Testis (tissue), 3 donors: Measurements from ENCODE around the gene SMIM24. TPM values are rescaled to one million over a fixed set of nuclear protein-coding genes. Genes with fewer than 3 reads are reported as not detected.
"Not testable (repeated sequence)": the region's sequence is repeated elsewhere in the genome, so short reads cannot be mapped to it uniquely, and the experiment has no call there.

Source experiments
- DNase-seq: peaks from one replicate; pipeline ENCODE4 v3.0.0-alpha.2; 2019
- H3K27ac ChIP-seq, 2 donors: fragments of 200-600 bp; sonication (generic); one replicate each; pipeline ENCODE4 v1.5.1; 2019
- H3K27me3 ChIP-seq: fragments of 200-600 bp; sonication (generic); one replicate; pipeline ENCODE4 v1.5.1; 2019
- H3K36me3 ChIP-seq: fragments of 200-600 bp; sonication (generic); one replicate; pipeline ENCODE4 v1.5.1; 2017; ENCODE audit warnings: low read depth; ENCODE audit errors: missing control alignments
- H3K4me1 ChIP-seq: fragments of 200-600 bp; sonication (generic); one replicate; pipeline ENCODE4 v1.5.1; 2019
- H3K4me3 ChIP-seq, 2 donors: fragments of 200-600 bp; sonication (generic); one replicate each; pipeline ENCODE4 v1.5.1; 2017 to 2019
- H3K9me3 ChIP-seq: fragments of 200-600 bp; sonication (generic); one replicate; pipeline ENCODE4 v1.5.1; 2017
- POLR2A ChIP-seq: fragments of 450-650 bp; IDR thresholded peaks from one replicate; pipeline ENCODE4 v1.6.1; 2017; ENCODE audit warnings: antibody characterized with exemption, mild to moderate bottlenecking, moderate library complexity
- WGBS, 2 donors: methylation state at CpG; one replicate each; pipeline ENCODE4 v1.1.5; 2018; 5-methylcytosine and 5-hydroxymethylcytosine counted together
- intact Hi-C: fragments of 100-400 bp; cut with DNase I; formaldehyde crosslinking; loops from one replicate; pipeline ENCODE4 v1.15.1; 2023; ENCODE audit warnings: low total_unique reads
- polyA plus RNA-seq: library from polyadenylated mRNA; stranded (reverse); fragments of 350-450 nt; fragmentation: Illumina TruSeq; extraction: RNeasy Lipid Tissue Mini Kit (QIAGEN cat#74804); gene quantifications from one replicate; pipeline ENCODE4 v1.2.3, GENCODE V29; 2014; ENCODE audit warnings: low read depth, low replicate concordance; ENCODE audit not compliant: insufficient read depth
- total RNA-seq, 2 donors: library from RNA; depleted of rRNA; stranded (reverse); fragments of >200 nt; gene quantifications; one replicate each; pipeline ENCODE4 v1.2.3, GENCODE V29; 2016
- TF ChIP-seq, protein P1 (sequence below), 3 experiments: fragments of 450-650 bp in 2 of 3; fragments of 200-600 bp in 1 of 3; sonication (generic) in 1 of 3; IDR thresholded peaks; one replicate each; pipeline ENCODE4 v1.5.1; 2016 to 2019; ENCODE audit warnings: antibody characterized with exemption in 3 of 3, mild to moderate bottlenecking in 2 of 3, moderate library complexity in 1 of 3

Gene SMIM24
- total and polyA plus RNA-seq, 3 donors from 2014 or later = 1.3 to 10.1 (median 3.1) TPM

DNA sequence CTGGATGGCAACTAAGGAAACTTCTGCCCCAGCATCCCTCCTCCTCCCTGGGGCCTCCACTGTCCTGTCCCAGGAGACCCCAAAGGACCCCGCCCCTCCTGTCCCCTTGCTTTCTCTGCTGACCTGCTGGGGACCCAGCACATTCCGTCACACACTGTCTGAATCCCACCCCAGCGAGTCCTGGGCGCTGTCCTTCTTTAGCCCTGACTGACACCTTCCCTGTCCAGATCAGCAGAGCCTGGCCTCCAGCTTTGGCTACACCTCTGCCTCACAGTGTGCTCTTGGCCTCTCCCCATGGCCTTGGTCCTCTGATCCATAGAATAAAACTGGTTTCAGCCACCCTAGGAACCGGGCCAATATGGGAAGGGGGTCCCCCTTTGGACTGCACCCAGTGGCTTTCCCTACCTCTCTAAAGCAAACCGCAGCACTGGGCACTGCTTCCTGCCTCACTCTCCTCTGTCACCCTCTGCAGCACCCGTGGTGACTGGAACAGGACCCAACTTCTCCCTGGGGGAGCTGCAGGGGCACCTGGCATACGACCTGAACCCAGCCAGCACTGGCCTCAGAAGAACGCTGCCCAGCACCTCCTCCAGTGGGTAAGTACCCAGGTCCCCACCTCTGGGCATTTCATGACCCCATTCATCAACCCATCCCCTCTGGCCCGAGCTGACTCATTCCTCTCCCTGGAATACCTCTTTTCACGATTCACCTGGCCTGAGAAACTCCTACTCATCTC lies 46.4 kb downstream of the SMIM24 start:
- no peaks in the 10 kb centered on the region for H3K9me3 ChIP-seq
- peak overlapping the region; percentile 76 to 90 for H3K27ac ChIP-seq
- H3K27me3 ChIP-seq = no peaks in the 10 kb centered on the region
- H3K4me1 ChIP-seq = peaks cover 33% of the 10 kb centered on the region
- DNase-seq = no peak
- 81 to 86% methylated on average over 8 to 11 of the region's 11 CpGs for WGBS, 2 donors
- intact Hi-C loops = loop anchor here (10.0 kb wide), 1 partner anchor 99 kb away; no protein-coding TSS in a partner anchor
- H3K36me3 ChIP-seq = no peaks in the 10 kb centered on the region
- peak overlapping the region in 1 of 2 donors; percentile 65 for H3K4me3 ChIP-seq
- no peak for TF ChIP-seq POLR2A
- TF ChIP-seq, protein P1, sequence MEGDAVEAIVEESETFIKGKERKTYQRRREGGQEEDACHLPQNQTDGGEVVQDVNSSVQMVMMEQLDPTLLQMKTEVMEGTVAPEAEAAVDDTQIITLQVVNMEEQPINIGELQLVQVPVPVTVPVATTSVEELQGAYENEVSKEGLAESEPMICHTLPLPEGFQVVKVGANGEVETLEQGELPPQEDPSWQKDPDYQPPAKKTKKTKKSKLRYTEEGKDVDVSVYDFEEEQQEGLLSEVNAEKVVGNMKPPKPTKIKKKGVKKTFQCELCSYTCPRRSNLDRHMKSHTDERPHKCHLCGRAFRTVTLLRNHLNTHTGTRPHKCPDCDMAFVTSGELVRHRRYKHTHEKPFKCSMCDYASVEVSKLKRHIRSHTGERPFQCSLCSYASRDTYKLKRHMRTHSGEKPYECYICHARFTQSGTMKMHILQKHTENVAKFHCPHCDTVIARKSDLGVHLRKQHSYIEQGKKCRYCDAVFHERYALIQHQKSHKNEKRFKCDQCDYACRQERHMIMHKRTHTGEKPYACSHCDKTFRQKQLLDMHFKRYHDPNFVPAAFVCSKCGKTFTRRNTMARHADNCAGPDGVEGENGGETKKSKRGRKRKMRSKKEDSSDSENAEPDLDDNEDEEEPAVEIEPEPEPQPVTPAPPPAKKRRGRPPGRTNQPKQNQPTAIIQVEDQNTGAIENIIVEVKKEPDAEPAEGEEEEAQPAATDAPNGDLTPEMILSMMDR (IDR thresholded peaks at IDR 0.05) = no peak

DNA sequence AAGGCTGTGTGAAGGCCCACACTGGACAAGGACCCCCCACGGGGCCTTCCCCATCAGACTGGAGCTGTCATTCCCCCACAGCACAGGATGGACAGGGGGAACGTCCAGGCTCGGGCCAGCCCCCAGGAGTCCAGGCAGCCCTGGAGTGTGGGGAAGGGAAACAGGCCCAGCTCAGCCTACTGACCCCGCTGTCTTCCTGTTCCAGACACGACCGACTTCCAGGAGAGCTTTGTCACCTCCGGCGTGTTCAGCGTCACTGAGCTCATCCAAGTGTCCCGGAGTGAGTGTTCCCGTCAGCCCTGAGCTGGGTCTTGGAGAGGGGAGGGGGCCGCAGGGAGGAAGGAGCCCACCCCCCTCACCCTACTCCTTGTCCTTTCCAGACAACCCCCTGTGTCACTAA lies 47.0 kb downstream of the SMIM24 start:
- intact Hi-C loops = loop anchor here (10.0 kb wide), 1 partner anchor 99 kb away; no protein-coding TSS in a partner anchor
- no peaks in the 10 kb centered on the region for H3K9me3 ChIP-seq
- no peaks in the 10 kb centered on the region for H3K36me3 ChIP-seq
- peaks cover 39% of the 10 kb centered on the region for H3K4me1 ChIP-seq
- no peaks in the 10 kb centered on the region for H3K27me3 ChIP-seq
- TF ChIP-seq POLR2A = no peak
- TF ChIP-seq, protein P1 (IDR thresholded peaks at IDR 0.05) = no peak
- no peak for DNase-seq
- H3K4me3 ChIP-seq = no peak overlapping the region
- peak overlapping the region in 1 of 2 donors; percentile 90 for H3K27ac ChIP-seq
- 79 to 92% methylated on average over 6 to 12 of the region's 12 CpGs for WGBS, 2 donors

DNA sequence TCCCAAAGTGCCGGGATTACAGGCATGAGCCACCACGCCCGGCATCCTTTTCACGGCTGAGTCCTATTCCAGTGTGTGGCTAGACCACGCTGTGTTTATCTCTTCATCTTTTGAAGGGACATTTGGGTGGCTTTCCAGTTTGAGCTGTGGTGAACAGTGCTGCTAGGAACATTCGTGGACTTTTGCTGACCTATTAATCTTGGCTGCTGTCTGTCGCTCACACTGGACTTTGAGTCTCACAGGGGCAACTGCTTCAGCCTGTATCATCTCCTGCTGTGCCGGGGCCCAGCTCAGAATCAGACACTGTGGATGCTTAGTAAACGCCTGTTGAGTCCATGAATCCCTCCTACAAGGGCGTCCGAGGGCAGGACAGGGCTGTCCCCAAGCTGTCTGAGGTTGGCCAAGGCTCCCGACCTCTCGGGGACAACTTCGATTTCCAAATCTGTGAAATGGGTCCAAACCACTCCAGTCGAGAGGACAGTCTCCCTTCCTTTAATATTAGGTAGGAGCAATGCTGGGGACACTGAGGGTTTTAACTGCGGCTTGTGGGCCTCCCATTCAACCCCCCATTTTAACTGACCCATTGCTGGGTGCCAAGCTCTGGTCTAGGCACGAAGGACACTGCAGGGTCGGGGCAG lies 48.4 kb downstream of the SMIM24 start:
- intact Hi-C loops = loop anchor here (10.0 kb wide), 1 partner anchor 97 kb away; no protein-coding TSS in a partner anchor
- H3K27ac ChIP-seq = peak overlapping the region in 1 of 2 donors; percentile 90
- no peaks in the 10 kb centered on the region for H3K36me3 ChIP-seq
- TF ChIP-seq, protein P1 (IDR thresholded peaks at IDR 0.05) = no peak
- TF ChIP-seq POLR2A = no peak
- no peaks in the 10 kb centered on the region for H3K9me3 ChIP-seq
- WGBS, 2 donors = 86% methylated on average over 13 to 18 of the region's 18 CpGs
- no peak overlapping the region for H3K4me3 ChIP-seq
- H3K27me3 ChIP-seq = no peaks in the 10 kb centered on the region
- DNase-seq = no peak
- H3K4me1 ChIP-seq = peaks cover 44% of the 10 kb centered on the region

DNA sequence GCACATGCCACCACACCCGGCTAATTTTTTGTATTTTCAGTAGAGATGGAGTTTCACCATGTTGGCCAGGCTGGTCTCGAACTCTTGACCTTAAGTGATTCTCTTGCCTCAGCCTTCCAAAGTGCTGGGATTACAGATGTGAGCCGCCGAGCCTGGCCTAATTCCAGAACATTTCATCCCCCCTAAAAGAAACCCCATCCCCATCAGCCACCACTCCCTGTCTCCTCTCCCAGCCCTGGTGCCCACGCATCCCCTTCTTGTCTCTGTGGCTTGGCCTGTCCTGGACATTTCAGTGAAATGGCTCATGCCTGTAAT lies 50.0 kb downstream of the SMIM24 start:
- 75 to 78% methylated on average over 5 of the region's 5 CpGs for WGBS, 2 donors
- H3K27me3 ChIP-seq, H3K36me3 ChIP-seq, H3K9me3 ChIP-seq, H3K4me3 ChIP-seq, DNase-seq: not testable (repeated sequence)
- intact Hi-C loops = loop anchor here (10.0 kb wide), 1 partner anchor 96 kb away; no protein-coding TSS in a partner anchor
- peak overlapping the region in 1 of 2 donors; percentile 90 for H3K27ac ChIP-seq
- H3K4me1 ChIP-seq = peaks cover 37% of the 10 kb centered on the region

DNA sequence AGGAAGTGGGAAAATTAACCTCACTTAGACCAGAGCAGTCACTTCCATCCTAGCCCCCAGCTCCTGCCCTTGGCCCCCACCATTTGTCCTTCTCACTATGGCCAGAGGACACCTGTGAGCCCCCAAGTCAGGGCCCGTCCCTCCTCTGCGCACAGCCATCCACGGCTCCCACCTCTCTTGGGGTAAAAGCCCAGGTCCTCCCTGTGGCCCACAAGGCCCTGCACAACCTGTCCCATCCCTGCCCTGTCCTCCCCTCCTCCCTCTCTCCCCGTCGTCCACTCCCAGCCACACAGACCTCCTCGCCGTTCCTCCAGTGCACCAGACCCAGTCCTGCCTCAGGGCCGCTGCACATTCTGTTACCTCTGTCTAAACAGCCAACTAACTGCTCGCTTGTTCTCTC lies 53.9 kb downstream of the SMIM24 start:
- H3K27me3 ChIP-seq = no peaks in the 10 kb centered on the region
- H3K36me3 ChIP-seq = no peaks in the 10 kb centered on the region
- 89 to 91% methylated on average over 9 of the region's 9 CpGs for WGBS, 2 donors
- no peaks in the 10 kb centered on the region for H3K9me3 ChIP-seq
- H3K4me3 ChIP-seq = no peak overlapping the region
- DNase-seq = no peak
- TF ChIP-seq, protein P1 (IDR thresholded peaks at IDR 0.05) = no peak
- no peak for TF ChIP-seq POLR2A
- no peak overlapping the region for H3K27ac ChIP-seq
- intact Hi-C loops = loop anchor here (10.0 kb wide), 1 partner anchor 62 kb away; the partner anchor contains the start of gene NFIC
- peaks cover 35% of the 10 kb centered on the region for H3K4me1 ChIP-seq
